ENCODE results near the gene SMCO2.

GRCh38 chr12:27524494-27524835, 77.9 kb downstream of the SMCO2 start:
- TF ChIP-seq GATA3 (IDR thresholded peaks at IDR 0.05; ENCODE audit: low read depth, low read length) = no peak
- no peak for TF ChIP-seq GATA2 (IDR thresholded peaks at IDR 0.05; ENCODE audit: low read depth, low read length)
